ENCODE measurements around the gene PLSCR5.

PLSCR5 gene

GRCh38 chr3:146585156-146585555 lies 20.0 kb downstream of the PLSCR5 start:
- DNase-seq: no peak

- DNase-seq: no peak
These were observed 23.1 kb downstream of the PLSCR5 start for GRCh38 chr3:146581951-146582467.

GRCh38 chr3:146581080-146581601 lies 24.0 kb downstream of the PLSCR5 start:
- no peak for DNase-seq

- DNase-seq: peak in 2 of 56 donors; percentile 0 to 21
These were observed 27.5 kb downstream of the PLSCR5 start for GRCh38 chr3:146577662-146578061.

- DNase-seq: no peak
These were observed 29.5 kb downstream of the PLSCR5 start for GRCh38 chr3:146575636-146576035.

GRCh38 chr3:146574173-146574572 lies 31.0 kb downstream of the PLSCR5 start:
- DNase-seq: no peak

- no peak for DNase-seq
These were observed 35.8 kb downstream of the PLSCR5 start for GRCh38 chr3:146569314-146569713.

- no peak for DNase-seq
These were observed 39.0 kb downstream of the PLSCR5 start for GRCh38 chr3:146566138-146566537.

GRCh38 chr3:146561879-146562278 lies 43.3 kb downstream of the PLSCR5 start:
- DNase-seq: no peak

GRCh38 chr3:146561463-146561862 lies 43.7 kb downstream of the PLSCR5 start:
- no peak for DNase-seq

GRCh38 chr3:146560678-146561077 lies 44.5 kb downstream of the PLSCR5 start:
- DNase-seq: no peak

GRCh38 chr3:146559388-146559787 lies 45.8 kb downstream of the PLSCR5 start:
- DNase-seq: no peak

- no peak for DNase-seq
These were observed 46.4 kb downstream of the PLSCR5 start for GRCh38 chr3:146558781-146559180.

- DNase-seq: no peak
These were observed 47.4 kb downstream of the PLSCR5 start for GRCh38 chr3:146557745-146558144.

- no peak for DNase-seq
These were observed 49.8 kb downstream of the PLSCR5 start for GRCh38 chr3:146555311-146555710.

- DNase-seq: no peak
These were observed 50.9 kb downstream of the PLSCR5 start for GRCh38 chr3:146554151-146554760.

- DNase-seq: no peak
These were observed 54.2 kb downstream of the PLSCR5 start for GRCh38 chr3:146550743-146551510.

GRCh38 chr3:146550070-146550615 lies 55.0 kb downstream of the PLSCR5 start:
- no peak for DNase-seq

- DNase-seq: no peak
These were observed 57.8 kb downstream of the PLSCR5 start for GRCh38 chr3:146547235-146547835.

- DNase-seq: no peak
These were observed 58.7 kb downstream of the PLSCR5 start for GRCh38 chr3:146546366-146546965.

- no peak for DNase-seq
These were observed 60.1 kb downstream of the PLSCR5 start for GRCh38 chr3:146544929-146545528.
